Vagina (tissue), 2 donors: ENCODE measurements around the gene DPF3. TPM values are rescaled to one million over a fixed set of nuclear protein-coding genes. Genes with fewer than 3 reads are reported as not detected.

ENCODE experiments used
- DNase-seq, 2 donors: peaks; one replicate each; pipeline ENCODE4 v3.0.0-alpha.2; 2017; ENCODE audit errors: extremely low spot score in 2 of 2
- H3K27ac ChIP-seq: fragments of 200-600 bp; sonication (generic); one replicate; pipeline ENCODE4 v1.5.1; 2019
- H3K27me3 ChIP-seq: fragments of 200-600 bp; sonication (generic); one replicate; pipeline ENCODE4 v1.5.1; 2019
- H3K36me3 ChIP-seq, 2 donors: fragments of 200-600 bp; sonication (generic); one replicate each; pipeline ENCODE4 v1.5.1; 2017 to 2019
- H3K4me1 ChIP-seq: fragments of 200-600 bp; sonication (generic); one replicate; pipeline ENCODE4 v1.5.1; 2019
- H3K4me3 ChIP-seq, 2 donors: fragments of 200-600 bp; sonication (generic); 1 replicate in 1 of 2; 2 replicates in 1 of 2; pipeline ENCODE4 v1.5.1; 2016 to 2019
- H3K9me3 ChIP-seq: fragments of 200-600 bp; sonication (generic); one replicate; pipeline ENCODE4 v1.5.1; 2019
- CTCF ChIP-seq, 3 experiments: fragments of 450-650 bp in 2 of 3; fragments of 200-600 bp in 1 of 3; sonication (generic) in 1 of 3; IDR thresholded peaks; one replicate each; pipeline ENCODE4 v1.5.1; 2017 to 2019; ENCODE audit warnings: antibody characterized with exemption in 3 of 3, mild to moderate bottlenecking in 2 of 3, moderate library complexity in 2 of 3
- POLR2A ChIP-seq, 2 donors: fragments of 450-650 bp; IDR thresholded peaks; one replicate each; pipeline ENCODE4 v1.6.1; 2017; ENCODE audit warnings: antibody characterized with exemption in 2 of 2, mild to moderate bottlenecking in 2 of 2, moderate library complexity in 2 of 2
- POLR2AphosphoS5 ChIP-seq, 2 donors: sonication (generic); formaldehyde crosslinking; IDR thresholded peaks; one replicate each; pipeline ENCODE4 v1.9.0; 2017; ENCODE audit warnings: antibody characterized with exemption in 2 of 2, mild to moderate bottlenecking in 2 of 2, low read depth in 1 of 2; ENCODE audit not compliant: insufficient read depth in 1 of 2
- intact Hi-C: fragments of 100-400 bp; cut with DNase I; formaldehyde crosslinking; loops from one replicate; pipeline ENCODE4 v1.15.1; 2023
- total RNA-seq: library from RNA; depleted of rRNA; stranded (reverse); fragments of >200 nt; gene quantifications from one replicate; pipeline ENCODE4 v1.2.3, GENCODE V29; 2016

Gene DPF3
- total RNA-seq, 1 donor from 2014 or later: not detected

GRCh38 chr14:72736308-72736707 lies 157.6 kb downstream of the DPF3 start:
- Histone ChIP-seq H3K27ac (no peak overlapping the region), H3K27me3 (no peaks in the 10 kb centered on the region), H3K4me3 (no peak overlapping the region), H3K9me3 (no peaks in the 10 kb centered on the region), H3K4me1 (no peaks in the 10 kb centered on the region), H3K36me3 (no peaks in the 10 kb centered on the region)
- no peak for DNase-seq
- intact Hi-C loops: no loop called here
- TF ChIP-seq POLR2AphosphoS5 (IDR thresholded peaks at IDR 0.05; ENCODE audit: insufficient read depth in 1 of 2, low read depth in 1 of 2) (no peak), CTCF (IDR thresholded peaks at IDR 0.05) (no peak), POLR2A (IDR thresholded peaks at IDR 0.05) (no peak)

GRCh38 chr14:72732022-72732780 lies 161.7 kb downstream of the DPF3 start:
- H3K36me3 ChIP-seq: no peaks in the 10 kb centered on the region
- no peak for DNase-seq
- H3K27ac ChIP-seq: no peak overlapping the region
- no peak for TF ChIP-seq POLR2AphosphoS5 (IDR thresholded peaks at IDR 0.05; ENCODE audit: insufficient read depth in 1 of 2, low read depth in 1 of 2)
- no peak for TF ChIP-seq POLR2A (IDR thresholded peaks at IDR 0.05)
- no peak for TF ChIP-seq CTCF (IDR thresholded peaks at IDR 0.05)
- intact Hi-C loops: no loop called here
- no peaks in the 10 kb centered on the region for H3K4me1 ChIP-seq
- H3K9me3 ChIP-seq: no peaks in the 10 kb centered on the region
- no peak overlapping the region for H3K4me3 ChIP-seq
- H3K27me3 ChIP-seq: no peaks in the 10 kb centered on the region

GRCh38 chr14:72731252-72732020 lies 162.5 kb downstream of the DPF3 start:
- H3K27ac ChIP-seq: no peak overlapping the region
- no peaks in the 10 kb centered on the region for H3K27me3 ChIP-seq
- TF ChIP-seq POLR2A (IDR thresholded peaks at IDR 0.05): no peak
- no peak for TF ChIP-seq POLR2AphosphoS5 (IDR thresholded peaks at IDR 0.05; ENCODE audit: insufficient read depth in 1 of 2, low read depth in 1 of 2)
- TF ChIP-seq CTCF (IDR thresholded peaks at IDR 0.05): no peak
- H3K4me3 ChIP-seq: no peak overlapping the region
- H3K9me3 ChIP-seq: no peaks in the 10 kb centered on the region
- no peaks in the 10 kb centered on the region for H3K36me3 ChIP-seq
- DNase-seq: no peak
- intact Hi-C loops: no loop called here
- H3K4me1 ChIP-seq: no peaks in the 10 kb centered on the region

- no peaks in the 10 kb centered on the region for H3K9me3 ChIP-seq
- H3K4me1 ChIP-seq: no peaks in the 10 kb centered on the region
- H3K27me3 ChIP-seq: no peaks in the 10 kb centered on the region
- TF ChIP-seq CTCF (IDR thresholded peaks at IDR 0.05) (no peak), POLR2AphosphoS5 (IDR thresholded peaks at IDR 0.05; ENCODE audit: insufficient read depth in 1 of 2, low read depth in 1 of 2) (no peak), POLR2A (IDR thresholded peaks at IDR 0.05) (no peak)
- no peak overlapping the region for H3K4me3 ChIP-seq
- H3K36me3 ChIP-seq: no peaks in the 10 kb centered on the region
- H3K27ac ChIP-seq: no peak overlapping the region
- intact Hi-C loops: no loop called here
- no peak for DNase-seq
Observed at GRCh38 chr14:72730468-72730867, 163.4 kb downstream of the DPF3 start.

GRCh38 chr14:72726444-72726843 lies 167.5 kb downstream of the DPF3 start:
- no peak for DNase-seq
- no peak overlapping the region for H3K27ac ChIP-seq
- intact Hi-C loops: no loop called here
- H3K36me3 ChIP-seq: no peaks in the 10 kb centered on the region
- no peaks in the 10 kb centered on the region for H3K4me1 ChIP-seq
- H3K4me3 ChIP-seq: no peak overlapping the region
- H3K27me3 ChIP-seq: no peaks in the 10 kb centered on the region
- TF ChIP-seq POLR2A (IDR thresholded peaks at IDR 0.05) (no peak), POLR2AphosphoS5 (IDR thresholded peaks at IDR 0.05; ENCODE audit: insufficient read depth in 1 of 2, low read depth in 1 of 2) (no peak), CTCF (IDR thresholded peaks at IDR 0.05) (no peak)
- H3K9me3 ChIP-seq: no peaks in the 10 kb centered on the region
